ENCODE data around the gene L1CAM. TPM values are rescaled to one million over a fixed set of nuclear protein-coding genes. Genes with fewer than 3 reads are reported as not detected.

Gene L1CAM
- total RNA-seq, 1 donor from 2014 or later = 12.6 TPM

DNA sequence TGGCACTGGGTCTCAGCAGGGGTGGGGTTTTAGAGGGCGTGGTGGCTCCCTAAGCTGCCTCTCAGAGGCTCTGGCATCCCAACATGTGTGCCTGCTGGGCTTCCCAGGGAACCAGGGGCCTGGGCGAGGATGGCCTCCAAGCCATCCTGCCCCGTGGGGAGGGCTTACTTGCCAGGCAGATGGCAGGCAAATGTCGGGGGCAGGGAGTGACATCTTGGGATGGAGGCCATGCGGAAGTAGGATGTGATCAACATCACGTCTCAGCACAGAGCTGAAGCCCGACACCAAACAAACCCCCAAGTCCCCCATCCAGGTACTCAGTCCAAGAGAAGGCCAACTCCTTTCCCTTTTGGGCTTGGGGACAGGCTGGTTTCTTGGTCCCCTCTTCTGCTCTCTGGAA, 4.7 kb downstream of the L1CAM start:
- Mint-ChIP-seq H3K27ac (no peak overlapping the region), H3K9me3 (no peaks in the 10 kb centered on the region), H3K27me3 (peaks cover 31% of the 10 kb centered on the region), H3K4me1 (ENCODE audit: unreplicated experiment) (peaks cover 5% of the 10 kb centered on the region), H3K4me3 (no peak overlapping the region), H3K36me3 (no peaks in the 10 kb centered on the region)
- DNase-seq (ENCODE audit: extremely low spot score, unreplicated experiment) = no peak
- TF ChIP-seq, protein P1, sequence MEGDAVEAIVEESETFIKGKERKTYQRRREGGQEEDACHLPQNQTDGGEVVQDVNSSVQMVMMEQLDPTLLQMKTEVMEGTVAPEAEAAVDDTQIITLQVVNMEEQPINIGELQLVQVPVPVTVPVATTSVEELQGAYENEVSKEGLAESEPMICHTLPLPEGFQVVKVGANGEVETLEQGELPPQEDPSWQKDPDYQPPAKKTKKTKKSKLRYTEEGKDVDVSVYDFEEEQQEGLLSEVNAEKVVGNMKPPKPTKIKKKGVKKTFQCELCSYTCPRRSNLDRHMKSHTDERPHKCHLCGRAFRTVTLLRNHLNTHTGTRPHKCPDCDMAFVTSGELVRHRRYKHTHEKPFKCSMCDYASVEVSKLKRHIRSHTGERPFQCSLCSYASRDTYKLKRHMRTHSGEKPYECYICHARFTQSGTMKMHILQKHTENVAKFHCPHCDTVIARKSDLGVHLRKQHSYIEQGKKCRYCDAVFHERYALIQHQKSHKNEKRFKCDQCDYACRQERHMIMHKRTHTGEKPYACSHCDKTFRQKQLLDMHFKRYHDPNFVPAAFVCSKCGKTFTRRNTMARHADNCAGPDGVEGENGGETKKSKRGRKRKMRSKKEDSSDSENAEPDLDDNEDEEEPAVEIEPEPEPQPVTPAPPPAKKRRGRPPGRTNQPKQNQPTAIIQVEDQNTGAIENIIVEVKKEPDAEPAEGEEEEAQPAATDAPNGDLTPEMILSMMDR (conservative IDR thresholded peaks at IDR 0.05) = no peak

DNA sequence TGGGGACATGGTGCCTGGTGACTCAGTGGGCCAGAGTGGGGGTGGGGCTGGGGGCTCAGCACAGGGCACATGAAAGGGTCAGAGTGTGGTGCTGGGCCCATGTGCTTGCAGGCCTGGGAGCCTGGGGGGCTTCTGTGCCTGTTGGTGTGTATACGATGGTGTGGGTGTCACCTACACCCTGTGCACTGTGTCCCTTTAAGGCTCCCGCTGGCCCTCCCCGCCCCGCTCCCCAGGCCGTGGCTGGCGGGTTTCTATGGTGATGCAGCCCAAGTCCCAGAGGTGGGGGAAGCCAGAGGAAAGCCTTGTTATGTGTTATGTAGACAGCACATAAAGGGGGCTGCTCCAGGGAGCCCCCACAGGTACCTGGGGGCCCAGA, 5.5 kb downstream of the L1CAM start:
- Mint-ChIP-seq H3K9me3 (no peaks in the 10 kb centered on the region), H3K4me1 (ENCODE audit: unreplicated experiment) (peaks cover 5% of the 10 kb centered on the region), H3K27me3 (peaks cover 34% of the 10 kb centered on the region), H3K36me3 (no peaks in the 10 kb centered on the region), H3K4me3 (no peak overlapping the region), H3K27ac (no peak overlapping the region)
- TF ChIP-seq, protein P1 (conservative IDR thresholded peaks at IDR 0.05) = no peak
- no peak for DNase-seq (ENCODE audit: extremely low spot score, unreplicated experiment)

DNA sequence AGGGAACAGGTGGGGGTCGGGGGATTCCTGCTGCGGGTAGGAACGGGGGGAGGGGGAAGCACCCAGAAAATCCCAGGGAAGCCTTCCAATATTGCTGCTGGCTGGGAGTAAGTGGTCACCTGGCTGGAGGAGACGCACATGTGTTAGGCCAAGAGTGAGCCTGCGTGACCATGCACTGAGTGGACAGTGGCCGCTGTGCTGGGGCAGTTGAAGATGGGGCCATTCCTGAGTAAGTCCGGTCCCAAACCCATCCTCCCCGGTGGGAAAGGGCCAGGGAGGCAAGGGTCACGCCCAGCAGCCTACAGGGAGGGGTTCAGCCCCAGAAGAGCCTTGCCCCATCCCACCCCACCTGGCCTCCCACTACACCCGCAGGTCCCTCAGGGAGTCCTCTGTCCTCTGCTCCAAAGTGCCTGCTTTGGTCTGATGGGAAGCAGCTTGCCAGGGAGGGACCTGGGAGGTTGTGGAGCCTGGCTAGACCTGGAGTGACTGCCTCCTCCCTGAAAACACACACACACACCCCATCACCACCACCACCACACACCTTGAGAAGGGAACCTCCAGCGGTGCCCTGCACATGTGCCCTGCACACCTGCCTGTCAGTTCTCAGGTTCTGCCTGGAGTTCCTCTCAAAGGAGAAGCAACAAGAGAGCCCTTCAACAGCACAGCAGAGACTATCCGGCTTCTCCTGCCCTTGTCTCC, 6.1 kb downstream of the L1CAM start:
- H3K4me3 Mint-ChIP-seq = no peak overlapping the region
- TF ChIP-seq, protein P1 (conservative IDR thresholded peaks at IDR 0.05) = no peak
- H3K9me3 Mint-ChIP-seq = no peaks in the 10 kb centered on the region
- H3K27me3 Mint-ChIP-seq = peaks cover 32% of the 10 kb centered on the region
- H3K36me3 Mint-ChIP-seq = no peaks in the 10 kb centered on the region
- no peak overlapping the region for H3K27ac Mint-ChIP-seq
- H3K4me1 Mint-ChIP-seq (ENCODE audit: unreplicated experiment) = peaks cover 5% of the 10 kb centered on the region
- no peak for DNase-seq (ENCODE audit: extremely low spot score, unreplicated experiment)

DNA sequence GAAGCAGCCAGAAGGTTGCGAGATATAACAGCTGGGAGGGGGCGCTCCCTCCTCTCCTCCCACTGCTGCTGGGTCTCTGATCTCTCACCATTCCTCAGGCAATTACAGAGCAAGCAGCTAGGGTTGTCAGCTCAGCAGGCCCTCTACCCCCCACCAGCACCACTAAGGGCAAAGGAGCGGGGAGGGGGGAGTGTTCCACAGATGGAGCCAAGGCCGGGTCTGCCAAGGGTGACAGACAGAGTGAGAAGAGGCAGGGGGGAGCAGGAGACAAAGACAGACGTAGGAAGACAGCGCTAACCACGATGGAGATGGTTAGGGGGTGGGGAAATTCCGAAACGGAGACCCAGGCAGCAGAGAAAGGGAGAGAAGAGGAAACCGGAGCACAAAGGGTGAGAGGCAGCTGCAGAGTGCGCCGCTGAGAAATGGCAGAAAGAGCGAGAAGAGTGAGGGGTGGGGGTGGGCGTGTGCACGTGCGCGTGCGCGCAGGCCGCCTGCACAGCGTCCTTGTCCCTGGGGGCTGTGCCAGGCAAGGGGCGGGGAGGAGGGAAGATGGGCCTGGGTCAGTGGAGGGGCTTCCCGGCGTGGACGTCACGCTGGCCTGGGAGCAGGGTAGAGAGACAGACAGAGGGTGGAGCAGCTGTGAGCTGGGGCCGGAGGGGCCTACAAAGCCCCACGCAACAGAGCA, 6.9 kb downstream of the L1CAM start:
- H3K36me3 Mint-ChIP-seq = no peaks in the 10 kb centered on the region
- DNase-seq (ENCODE audit: extremely low spot score, unreplicated experiment) = no peak
- H3K9me3 Mint-ChIP-seq = no peaks in the 10 kb centered on the region
- no peak overlapping the region for H3K27ac Mint-ChIP-seq
- TF ChIP-seq, protein P1 (conservative IDR thresholded peaks at IDR 0.05) = no peak
- H3K27me3 Mint-ChIP-seq = peaks cover 29% of the 10 kb centered on the region
- H3K4me1 Mint-ChIP-seq (ENCODE audit: unreplicated experiment) = peaks cover 5% of the 10 kb centered on the region
- peak overlapping the region; percentile 44 for H3K4me3 Mint-ChIP-seq

DNA sequence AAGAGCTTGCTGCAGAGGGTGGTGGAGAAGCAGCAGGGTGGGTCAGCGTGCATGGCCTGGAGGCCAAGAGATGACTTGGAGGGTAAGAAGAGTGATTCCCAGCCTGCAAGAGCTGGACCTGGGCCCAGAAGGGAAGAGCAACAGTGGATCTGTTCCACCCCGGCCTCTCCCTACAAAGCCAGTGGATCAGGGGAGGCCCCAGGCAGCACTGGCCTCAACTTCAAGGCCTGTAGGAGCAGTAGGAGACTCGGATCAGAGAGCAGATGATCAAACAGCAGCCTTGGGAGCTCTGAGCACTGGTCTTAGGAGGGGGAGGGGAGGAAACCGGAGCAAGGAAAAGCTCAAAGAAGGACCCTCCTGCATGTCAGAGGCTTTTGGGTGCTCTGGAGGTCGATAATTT, 7.6 kb downstream of the L1CAM start:
- peaks cover 23% of the 10 kb centered on the region for H3K27me3 Mint-ChIP-seq
- H3K36me3 Mint-ChIP-seq = no peaks in the 10 kb centered on the region
- no peak overlapping the region for H3K27ac Mint-ChIP-seq
- H3K4me1 Mint-ChIP-seq (ENCODE audit: unreplicated experiment) = peaks cover 5% of the 10 kb centered on the region
- TF ChIP-seq, protein P1 (conservative IDR thresholded peaks at IDR 0.05) = no peak
- no peak for DNase-seq (ENCODE audit: extremely low spot score, unreplicated experiment)
- H3K9me3 Mint-ChIP-seq = no peaks in the 10 kb centered on the region
- no peak overlapping the region for H3K4me3 Mint-ChIP-seq
